Measurements from ENCODE around the gene RBM47. TPM values are rescaled to one million over a fixed set of nuclear protein-coding genes. Genes with fewer than 3 reads are reported as not detected.

Gene RBM47
- total and polyA plus RNA-seq, 12 donors = 0.41 to 14.0 (median 2.1) TPM

- intact Hi-C loops (cut with DNase I) = no loop called here
- 95 to 97% methylated on average over 10 of the region's 10 CpGs for WGBS, 2 donors
- DNase-seq (no peak), ATAC-seq (no peak)
- Histone ChIP-seq H3K36me3 (no peaks in the 10 kb centered on the region), H3K4me3 (no peak overlapping the region), H3K9me3 (no peaks in the 10 kb centered on the region), H3K27ac (no peak overlapping the region), H3K27me3 (peaks cover 0 to 18% (median 0%) of the 10 kb centered on the region in 7 donors), H3K4me1 (peaks cover 0 to 42% (median 0%) of the 10 kb centered on the region in 9 donors)
- TF ChIP-seq, protein P1, sequence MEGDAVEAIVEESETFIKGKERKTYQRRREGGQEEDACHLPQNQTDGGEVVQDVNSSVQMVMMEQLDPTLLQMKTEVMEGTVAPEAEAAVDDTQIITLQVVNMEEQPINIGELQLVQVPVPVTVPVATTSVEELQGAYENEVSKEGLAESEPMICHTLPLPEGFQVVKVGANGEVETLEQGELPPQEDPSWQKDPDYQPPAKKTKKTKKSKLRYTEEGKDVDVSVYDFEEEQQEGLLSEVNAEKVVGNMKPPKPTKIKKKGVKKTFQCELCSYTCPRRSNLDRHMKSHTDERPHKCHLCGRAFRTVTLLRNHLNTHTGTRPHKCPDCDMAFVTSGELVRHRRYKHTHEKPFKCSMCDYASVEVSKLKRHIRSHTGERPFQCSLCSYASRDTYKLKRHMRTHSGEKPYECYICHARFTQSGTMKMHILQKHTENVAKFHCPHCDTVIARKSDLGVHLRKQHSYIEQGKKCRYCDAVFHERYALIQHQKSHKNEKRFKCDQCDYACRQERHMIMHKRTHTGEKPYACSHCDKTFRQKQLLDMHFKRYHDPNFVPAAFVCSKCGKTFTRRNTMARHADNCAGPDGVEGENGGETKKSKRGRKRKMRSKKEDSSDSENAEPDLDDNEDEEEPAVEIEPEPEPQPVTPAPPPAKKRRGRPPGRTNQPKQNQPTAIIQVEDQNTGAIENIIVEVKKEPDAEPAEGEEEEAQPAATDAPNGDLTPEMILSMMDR (IDR thresholded peaks at IDR 0.05) = no peak
These were observed 139.2 kb downstream of the RBM47 start for GRCh38 chr4:40490481-40490880.

GRCh38 chr4:40489961-40490360, 139.7 kb downstream of the RBM47 start:
- no peaks in the 10 kb centered on the region for H3K36me3 ChIP-seq
- intact Hi-C loops (cut with DNase I) = no loop called here
- no peaks in the 10 kb centered on the region for H3K9me3 ChIP-seq
- H3K4me3 ChIP-seq = no peak overlapping the region
- no peak overlapping the region for H3K27ac ChIP-seq
- ATAC-seq = no peak
- DNase-seq = no peak
- H3K4me1 ChIP-seq = peaks cover 0 to 42% (median 0%) of the 10 kb centered on the region in 9 donors
- H3K27me3 ChIP-seq = peaks cover 0 to 18% (median 0%) of the 10 kb centered on the region in 7 donors
- TF ChIP-seq, protein P1 (IDR thresholded peaks at IDR 0.05) = no peak

DNA sequence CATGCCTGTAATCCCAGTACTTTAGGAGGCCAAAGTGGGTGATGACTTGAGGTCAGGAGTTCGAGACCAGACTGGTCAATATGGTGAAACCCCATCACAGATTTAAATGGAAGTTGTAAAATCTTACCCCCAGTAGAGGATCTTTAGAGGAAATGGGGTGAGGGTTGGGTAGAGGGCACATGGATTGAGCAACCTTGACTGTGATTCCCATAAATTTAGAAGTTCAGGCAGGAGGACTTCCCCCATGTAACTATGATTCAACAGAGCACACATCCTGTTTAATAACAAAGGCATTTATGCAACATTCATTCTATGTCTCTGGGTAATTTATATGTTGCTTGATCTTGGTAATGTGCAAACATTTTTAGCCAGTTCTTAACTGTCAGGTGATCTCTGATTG, 143.1 kb downstream of the RBM47 start:
- 85 to 93% methylated on average over 1 of the region's 1 CpG for WGBS, 2 donors
- no peak for DNase-seq
- no peak overlapping the region for H3K4me3 ChIP-seq
- H3K27ac ChIP-seq = peak overlapping the region in 1 of 10 donors; percentile 42
- H3K27me3 ChIP-seq = peaks cover 0 to 23% (median under 1%) of the 10 kb centered on the region in 7 donors
- peaks cover 0 to 25% (median 0%) of the 10 kb centered on the region in 9 donors for H3K4me1 ChIP-seq
- peak in 1 of 8 donors; percentile 74 for ATAC-seq
- no peaks in the 10 kb centered on the region for H3K9me3 ChIP-seq
- no peaks in the 10 kb centered on the region for H3K36me3 ChIP-seq
- TF ChIP-seq, protein P1 (IDR thresholded peaks at IDR 0.05) = no peak
- intact Hi-C loops (cut with DNase I) = no loop called here

DNA sequence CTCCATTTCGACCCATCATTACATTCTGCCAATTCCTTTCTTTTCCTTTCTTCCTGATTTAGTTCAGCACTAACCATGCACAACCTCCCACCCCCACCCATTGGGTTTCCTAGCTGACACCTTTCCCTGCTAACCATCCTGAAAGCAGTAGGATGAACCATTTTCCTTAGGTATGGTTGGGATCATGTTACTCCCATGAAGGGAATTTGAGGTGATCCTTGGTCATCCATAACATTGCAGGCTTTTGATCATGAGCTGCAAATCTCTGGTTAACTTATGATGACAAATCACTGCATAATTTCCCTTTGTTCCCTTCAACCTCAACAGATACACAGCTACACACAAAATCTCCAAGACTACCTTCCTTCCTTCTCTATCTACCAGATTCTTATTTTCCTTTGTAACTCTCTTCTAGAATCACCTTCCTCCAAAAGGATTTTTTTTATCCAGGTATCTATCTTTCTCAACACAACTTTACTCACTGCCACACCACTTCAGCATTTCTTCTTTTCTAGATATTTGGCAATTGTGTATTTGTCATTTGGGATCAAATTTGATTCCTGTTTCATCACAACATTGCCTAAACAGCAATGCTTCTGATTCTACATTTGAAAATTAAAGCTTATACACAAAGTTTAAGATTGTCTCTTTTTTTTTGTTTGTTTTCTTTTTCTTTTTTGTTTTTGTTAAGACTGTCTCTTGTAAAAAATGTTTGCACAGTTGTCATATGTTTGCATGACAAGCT, 145.1 kb downstream of the RBM47 start:
- no peaks in the 10 kb centered on the region for H3K36me3 ChIP-seq
- intact Hi-C loops (cut with DNase I) = no loop called here
- TF ChIP-seq, protein P1 (IDR thresholded peaks at IDR 0.05) = no peak
- H3K4me3 ChIP-seq = no peak overlapping the region
- no peaks in the 10 kb centered on the region for H3K9me3 ChIP-seq
- no peak for DNase-seq
- peaks cover 0 to 30% (median 3%) of the 10 kb centered on the region in 7 donors for H3K27me3 ChIP-seq
- WGBS, 2 donors = 77 to 81% methylated on average over 1 of the region's 1 CpG
- no peak for ATAC-seq
- H3K4me1 ChIP-seq = peaks cover 0 to 24% (median 0%) of the 10 kb centered on the region in 9 donors
- H3K27ac ChIP-seq = no peak overlapping the region
